GM12892 (cell line): ENCODE results near the gene HDAC4.

Experiments used
- DNase-seq: peaks from one replicate; pipeline ENCODE4 v3.0.0; 2011; ENCODE audit not compliant: insufficient read length
- FAIRE-seq: peaks from 2 replicates; lab custom pipeline; 2011; peaks lifted over from hg19 to GRCh38; lab: Jason Lieb, UNC
- POLR2A ChIP-seq: IDR thresholded peaks from 2 replicates; pipeline ENCODE4 v1.6.1; 2011; ENCODE audit warnings: low read depth, low read length, control low read depth
- POLR2AphosphoS5 ChIP-seq: IDR thresholded peaks from 2 replicates; pipeline ENCODE4 v1.6.1; 2011; ENCODE audit warnings: low read depth, low read length, control low read depth
- TAF1 ChIP-seq: IDR thresholded peaks from 2 replicates; pipeline ENCODE4 v1.6.1; 2011; ENCODE audit warnings: low read depth, mild to moderate bottlenecking, control low read depth, low read length, borderline replicate concordance

Gene HDAC4

GRCh38 chr2:239309398-239310245 is 91.2 kb downstream of the HDAC4 start:
- no peak for TF ChIP-seq TAF1
- TF ChIP-seq POLR2A: no peak
- TF ChIP-seq POLR2AphosphoS5: no peak
- FAIRE-seq (no peak), DNase-seq (no peak)

DNA sequence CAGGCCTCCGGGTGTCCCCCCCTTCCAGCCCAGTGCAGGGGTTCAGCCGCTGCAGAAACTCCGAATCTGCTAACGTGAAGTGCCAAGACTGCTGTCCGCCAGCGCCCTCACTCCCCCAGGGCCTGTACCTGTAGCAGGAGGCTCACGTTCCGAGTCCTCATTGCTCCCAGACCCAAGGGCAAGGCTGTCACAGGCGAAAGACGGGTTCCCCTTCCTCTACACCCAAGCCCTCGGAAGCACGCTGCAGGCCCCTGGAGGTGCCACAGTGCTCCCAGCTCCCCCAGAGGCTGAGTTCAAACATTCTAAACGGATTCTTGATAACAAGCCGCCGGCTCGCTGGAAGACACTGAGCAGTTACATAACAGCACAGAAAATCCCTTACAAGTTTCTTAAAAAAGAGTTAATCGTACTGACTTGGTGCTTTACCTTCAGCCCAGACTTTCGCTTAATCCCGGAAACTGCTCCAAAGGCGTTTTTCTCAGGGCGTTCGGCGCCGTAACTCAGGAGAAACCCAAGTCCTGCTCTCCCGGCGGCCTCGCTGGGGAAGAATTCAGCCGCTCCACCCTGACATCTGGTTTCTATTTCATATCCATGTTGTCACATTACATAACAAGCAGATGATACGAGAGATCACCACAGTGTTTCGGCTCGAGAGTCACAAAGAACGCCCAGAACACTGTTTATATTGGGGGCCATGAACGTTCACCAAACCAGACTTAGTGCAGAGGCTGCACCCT is 92.0 kb downstream of the HDAC4 start:
- TF ChIP-seq POLR2A (no peak), TAF1 (no peak), POLR2AphosphoS5 (no peak)
- FAIRE-seq (no peak), DNase-seq (no peak)

DNA sequence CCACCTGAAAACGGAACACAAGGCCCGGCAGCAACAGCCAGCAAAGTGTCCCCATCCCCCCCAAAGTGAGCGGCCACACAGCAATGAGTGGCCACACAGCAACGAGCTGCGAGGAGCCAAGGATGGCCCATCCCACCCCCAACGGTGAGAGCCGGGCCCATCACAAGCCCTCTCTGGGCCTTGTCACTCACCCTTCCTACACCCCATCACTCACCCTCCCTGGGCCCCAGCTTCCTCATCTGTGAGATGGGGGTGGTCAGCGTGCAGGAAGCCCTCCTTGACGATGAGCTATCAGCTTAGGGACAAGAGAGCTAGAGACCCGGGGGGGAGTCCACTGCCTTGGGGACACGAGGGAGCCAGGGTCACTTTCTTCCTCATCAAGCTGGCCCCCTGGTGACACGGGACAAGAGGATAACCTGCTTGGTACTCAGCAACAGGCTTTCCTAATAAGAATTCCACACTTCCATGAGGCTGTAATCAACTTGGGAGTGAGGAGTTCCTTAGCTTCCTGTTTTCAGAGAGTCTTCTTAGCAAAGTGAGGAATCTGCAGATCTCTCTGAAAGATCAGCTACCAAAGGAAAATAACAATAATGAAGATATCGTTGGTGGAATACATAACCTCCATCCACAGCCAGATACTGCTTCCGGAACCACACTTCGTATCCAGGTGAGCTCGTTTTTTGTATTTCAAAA is 92.8 kb downstream of the HDAC4 start:
- no peak for FAIRE-seq

GRCh38 chr2:239307221-239307569 is 93.6 kb downstream of the HDAC4 start:
- no peak for FAIRE-seq
- DNase-seq: no peak
- no peak for TF ChIP-seq TAF1
- TF ChIP-seq POLR2AphosphoS5: no peak
- TF ChIP-seq POLR2A: no peak

More for the DNA sequence above, 92.8 kb downstream of the HDAC4 start:
- no peak for DNase-seq
- TF ChIP-seq TAF1 (no peak), POLR2A (no peak), POLR2AphosphoS5 (no peak)

DNA sequence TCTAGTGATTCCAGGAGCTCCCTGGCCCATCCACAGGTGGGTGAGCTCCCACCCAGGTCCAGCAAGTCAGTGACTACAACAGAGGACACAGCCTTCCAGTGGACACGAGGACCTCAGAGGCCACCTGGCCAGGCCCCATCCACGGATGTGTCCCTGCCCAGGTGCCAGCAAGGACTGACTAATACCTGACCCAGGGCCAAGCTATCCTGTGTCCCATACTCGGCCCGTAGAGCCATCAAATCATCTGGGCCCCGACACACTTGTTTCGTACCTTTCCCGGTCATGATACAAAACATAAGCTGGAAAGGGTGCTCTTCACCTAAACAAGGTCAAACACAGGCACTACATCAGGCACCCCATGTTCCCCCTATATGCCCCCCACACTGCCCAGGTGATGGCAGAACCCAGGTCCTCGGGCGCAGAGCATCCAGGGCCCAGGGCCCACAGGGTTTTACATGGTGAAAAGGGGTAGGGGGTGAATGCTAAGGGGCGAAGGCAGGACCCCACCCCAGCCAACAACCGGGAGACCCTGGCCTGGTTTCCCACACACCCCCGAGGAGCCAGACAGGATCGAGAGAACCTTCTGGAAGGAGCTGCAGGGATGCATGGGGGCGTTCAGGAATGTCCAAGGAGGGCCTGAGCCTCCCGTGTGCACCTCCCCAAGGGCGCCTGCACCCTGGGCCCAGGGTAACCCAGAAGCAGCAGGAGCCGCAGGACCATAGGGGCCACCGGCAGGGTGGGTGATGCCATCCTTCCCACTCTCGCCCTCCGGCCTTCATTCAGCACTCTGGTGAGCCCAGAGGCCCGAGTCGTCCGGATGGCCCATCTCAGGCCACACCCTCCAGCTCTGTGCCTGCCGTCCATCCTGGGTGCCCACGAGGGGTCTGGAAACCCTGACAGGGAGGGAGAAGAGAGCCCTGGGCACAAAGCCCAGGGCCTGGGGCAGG is 94.3 kb downstream of the HDAC4 start:
- TF ChIP-seq POLR2AphosphoS5: no peak
- TF ChIP-seq POLR2A: no peak
- no peak for TF ChIP-seq TAF1
- DNase-seq (no peak), FAIRE-seq (no peak)

GRCh38 chr2:239305771-239306170 is 95.0 kb downstream of the HDAC4 start:
- FAIRE-seq (no peak), DNase-seq (no peak)
- TF ChIP-seq TAF1 (no peak), POLR2AphosphoS5 (no peak)

DNA sequence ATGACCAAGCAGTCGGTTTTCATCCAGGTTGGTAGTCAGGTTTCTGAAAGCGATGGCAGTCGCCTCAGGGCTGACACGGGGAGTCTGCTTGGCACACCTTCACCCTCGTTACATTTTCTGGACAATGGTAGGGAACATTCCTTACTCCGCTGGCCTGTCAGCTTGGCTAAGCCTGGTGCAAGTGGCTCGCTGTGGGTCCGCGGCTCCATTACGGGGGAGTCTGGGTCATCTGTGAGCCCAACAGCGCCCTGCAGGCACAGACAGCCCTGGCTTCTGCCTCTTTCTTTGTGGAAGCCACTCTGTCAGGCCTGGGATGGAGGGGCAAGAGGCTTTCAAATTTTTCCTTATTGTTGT is 95.6 kb downstream of the HDAC4 start:
- FAIRE-seq (no peak), DNase-seq (no peak)
- TF ChIP-seq POLR2AphosphoS5 (no peak), POLR2A (no peak), TAF1 (no peak)

GRCh38 chr2:239304533-239305221 is 96.1 kb downstream of the HDAC4 start:
- no peak for FAIRE-seq
- TF ChIP-seq POLR2A (no peak), TAF1 (no peak), POLR2AphosphoS5 (no peak)
- no peak for DNase-seq

GRCh38 chr2:239303711-239304532 is 96.9 kb downstream of the HDAC4 start:
- DNase-seq (no peak), FAIRE-seq (no peak)
- TF ChIP-seq POLR2AphosphoS5: no peak
- no peak for TF ChIP-seq TAF1
- no peak for TF ChIP-seq POLR2A
